LNCaP clone FGC (cell line): ENCODE results near the gene IL4I1.
A peak's percentile ranks its signal among the peaks of the same experiment; 100 is the strongest.

Source experiments
- DNase-seq: peaks from one replicate; pipeline ENCODE4 v3.0.0-alpha.2; 2011; ENCODE audit warnings: low read depth
- H3K4me3 ChIP-seq: 2 replicates; pipeline ENCODE4 v1.5.1; 2011; ENCODE audit warnings: mild to moderate bottlenecking, low read depth, low read length, control low read depth
- CTCF ChIP-seq: IDR thresholded peaks from 2 replicates; pipeline ENCODE4 v1.5.1; 2012; ENCODE audit warnings: mild to moderate bottlenecking; ENCODE audit not compliant: control insufficient read depth, insufficient read depth; ENCODE audit errors: extremely low read depth

Gene IL4I1

GRCh38 chr19:49861541-49862378 is 34.9 kb downstream of the IL4I1 start:
- TF ChIP-seq CTCF: peak; percentile 34; the same call in 1 of the 2 replicates
- peak overlapping the region; percentile 42 for H3K4me3 ChIP-seq
- peak; percentile 19 for DNase-seq

GRCh38 chr19:49861107-49861506 is 35.6 kb downstream of the IL4I1 start:
- no peak for TF ChIP-seq CTCF
- DNase-seq: peak; percentile 27
- H3K4me3 ChIP-seq: peak overlapping the region; percentile 42

- H3K4me3 ChIP-seq: peak overlapping the region; percentile 42
- DNase-seq: no peak
- no peak for TF ChIP-seq CTCF
Measured at GRCh38 chr19:49860336-49861102, 36.2 kb downstream of the IL4I1 start.

GRCh38 chr19:49859682-49860335 is 36.9 kb downstream of the IL4I1 start:
- TF ChIP-seq CTCF: no peak
- no peak for DNase-seq
- no peak overlapping the region for H3K4me3 ChIP-seq

- TF ChIP-seq CTCF: no peak
- no peak for DNase-seq
- no peak overlapping the region for H3K4me3 ChIP-seq
Measured at GRCh38 chr19:49858088-49858985, 38.4 kb downstream of the IL4I1 start.

GRCh38 chr19:49857838-49858087 is 38.9 kb downstream of the IL4I1 start:
- H3K4me3 ChIP-seq: no peak overlapping the region
- TF ChIP-seq CTCF: no peak

More at GRCh38 chr19:49857838-49858087, 38.9 kb downstream of the IL4I1 start:
- DNase-seq: no peak
